Upper lobe of right lung (tissue), 1 donor: Measurements from ENCODE around the gene PLEKHG3. TPM values are rescaled to one million over a fixed set of nuclear protein-coding genes. Genes with fewer than 3 reads are reported as not detected.

Experiments used
- ATAC-seq: fragments of 200-7000 bp; cut with Tn5 transposase; one replicate; pipeline ENCODE4 v1.9.1; 2020; ENCODE audit warnings: mild to moderate bottlenecking, moderate library complexity
- DNase-seq: peaks from one replicate; pipeline ENCODE4 v3.0.0-alpha.2; 2020
- H3K27ac ChIP-seq: fragments of 200-600 bp; one replicate; pipeline ENCODE4 v1.8.0; 2022
- H3K27me3 ChIP-seq: fragments of 200-600 bp; one replicate; pipeline ENCODE4 v1.8.0; 2022; ENCODE audit warnings: mild to moderate bottlenecking
- H3K36me3 ChIP-seq: fragments of 200-600 bp; one replicate; pipeline ENCODE4 v1.8.0; 2022
- H3K4me1 ChIP-seq: fragments of 200-600 bp; one replicate; pipeline ENCODE4 v1.8.0; 2022
- H3K4me3 ChIP-seq: fragments of 200-600 bp; one replicate; pipeline ENCODE4 v1.8.0; 2022; ENCODE audit warnings: mild to moderate bottlenecking
- H3K9me3 ChIP-seq: fragments of 200-600 bp; one replicate; pipeline ENCODE4 v1.8.0; 2022
- intact Hi-C: fragments of 100-400 bp; cut with DNase I; formaldehyde crosslinking; loops from one replicate; pipeline ENCODE4 v1.11.0; 2022
- total RNA-seq: library from RNA; stranded (reverse); fragmentation: NEBNext Ultra II Directional; extraction: Animal tissue kit (Norgen Biotek cat#: 25700); gene quantifications from one replicate; pipeline ENCODE4 v1.2.1, GENCODE V29; 2021
- TF ChIP-seq, protein P1 (sequence below): fragments of 200-600 bp; IDR thresholded peaks from one replicate; pipeline ENCODE4 v1.8.0; 2022; ENCODE audit warnings: antibody characterized with exemption
- donor health status: DM: no; HTN: yes; CAD: no; lungs with severe emphysema.

The PLEKHG3 gene
- total RNA-seq, 1 donor from 2014 or later: 34.5 TPM

DNA sequence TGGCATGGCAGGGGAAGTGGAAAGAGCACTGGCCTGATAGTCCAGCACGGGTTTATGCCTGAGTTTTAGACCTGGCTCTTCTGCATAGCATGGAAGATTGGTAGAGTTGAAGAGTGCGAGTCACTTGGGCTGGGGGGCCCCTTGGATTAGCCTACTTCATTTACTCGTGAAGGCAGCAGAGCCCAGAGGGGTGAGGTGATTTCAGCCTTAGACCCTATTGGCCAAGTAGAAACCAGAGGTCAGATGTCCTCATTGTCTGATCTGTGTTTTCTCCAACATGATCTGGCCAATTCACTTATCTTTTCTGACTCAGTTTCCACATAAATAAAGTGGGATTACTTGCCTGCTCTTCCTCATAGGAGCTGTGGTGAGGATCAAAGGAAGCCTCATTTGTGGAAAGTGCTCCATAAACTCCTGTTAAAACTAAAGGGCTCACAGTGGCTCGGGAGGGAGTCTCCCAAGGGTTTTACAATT, 1.9 kb downstream of the PLEKHG3 start:
- no peaks in the 10 kb centered on the region for H3K36me3 ChIP-seq
- intact Hi-C loops: no loop called here
- TF ChIP-seq, protein P1, sequence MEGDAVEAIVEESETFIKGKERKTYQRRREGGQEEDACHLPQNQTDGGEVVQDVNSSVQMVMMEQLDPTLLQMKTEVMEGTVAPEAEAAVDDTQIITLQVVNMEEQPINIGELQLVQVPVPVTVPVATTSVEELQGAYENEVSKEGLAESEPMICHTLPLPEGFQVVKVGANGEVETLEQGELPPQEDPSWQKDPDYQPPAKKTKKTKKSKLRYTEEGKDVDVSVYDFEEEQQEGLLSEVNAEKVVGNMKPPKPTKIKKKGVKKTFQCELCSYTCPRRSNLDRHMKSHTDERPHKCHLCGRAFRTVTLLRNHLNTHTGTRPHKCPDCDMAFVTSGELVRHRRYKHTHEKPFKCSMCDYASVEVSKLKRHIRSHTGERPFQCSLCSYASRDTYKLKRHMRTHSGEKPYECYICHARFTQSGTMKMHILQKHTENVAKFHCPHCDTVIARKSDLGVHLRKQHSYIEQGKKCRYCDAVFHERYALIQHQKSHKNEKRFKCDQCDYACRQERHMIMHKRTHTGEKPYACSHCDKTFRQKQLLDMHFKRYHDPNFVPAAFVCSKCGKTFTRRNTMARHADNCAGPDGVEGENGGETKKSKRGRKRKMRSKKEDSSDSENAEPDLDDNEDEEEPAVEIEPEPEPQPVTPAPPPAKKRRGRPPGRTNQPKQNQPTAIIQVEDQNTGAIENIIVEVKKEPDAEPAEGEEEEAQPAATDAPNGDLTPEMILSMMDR: no peak
- ATAC-seq (no peak), DNase-seq (no peak)
- peaks cover 54% of the 10 kb centered on the region for H3K4me1 ChIP-seq
- H3K27ac ChIP-seq: peak overlapping the region; percentile 73
- peak overlapping the region; percentile 70 for H3K4me3 ChIP-seq
- H3K27me3 ChIP-seq: no peaks in the 10 kb centered on the region
- no peaks in the 10 kb centered on the region for H3K9me3 ChIP-seq

DNA sequence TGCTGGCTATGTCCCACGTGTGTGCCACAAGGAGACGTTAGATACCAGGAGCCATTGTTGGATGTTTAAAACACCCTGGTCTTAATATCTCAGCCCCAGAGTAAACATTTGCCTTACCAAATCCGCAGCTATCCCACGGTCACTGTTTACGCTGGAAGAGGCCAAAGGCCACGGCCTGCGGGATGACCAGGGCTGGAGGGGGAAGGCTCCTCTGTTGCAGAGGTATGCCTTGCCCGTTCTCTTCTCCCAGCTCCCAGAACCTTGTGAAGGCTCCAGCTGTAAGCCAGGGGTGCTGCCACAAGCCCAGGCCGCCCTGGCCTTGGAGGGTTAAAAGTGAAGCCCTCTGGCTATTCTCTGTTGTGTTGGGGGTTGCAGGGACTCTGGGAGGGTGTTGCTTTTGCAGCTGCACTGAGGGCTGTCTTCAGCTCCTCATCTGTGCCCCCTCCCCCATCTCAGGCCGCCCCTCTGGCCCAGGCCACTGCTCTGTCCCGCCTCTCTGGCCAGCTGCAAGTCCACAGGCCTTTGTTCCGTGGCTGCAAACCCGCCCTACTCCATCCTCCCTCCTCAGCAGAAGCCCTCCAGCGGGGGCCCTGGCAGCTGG, 2.5 kb downstream of the PLEKHG3 start:
- no peak overlapping the region for H3K27ac ChIP-seq
- no peaks in the 10 kb centered on the region for H3K27me3 ChIP-seq
- peaks cover 54% of the 10 kb centered on the region for H3K4me1 ChIP-seq
- no peak for DNase-seq
- TF ChIP-seq, protein P1: no peak
- intact Hi-C loops: no loop called here
- H3K9me3 ChIP-seq: no peaks in the 10 kb centered on the region
- no peaks in the 10 kb centered on the region for H3K36me3 ChIP-seq
- no peak for ATAC-seq
- peak overlapping the region; percentile 0 for H3K4me3 ChIP-seq

DNA sequence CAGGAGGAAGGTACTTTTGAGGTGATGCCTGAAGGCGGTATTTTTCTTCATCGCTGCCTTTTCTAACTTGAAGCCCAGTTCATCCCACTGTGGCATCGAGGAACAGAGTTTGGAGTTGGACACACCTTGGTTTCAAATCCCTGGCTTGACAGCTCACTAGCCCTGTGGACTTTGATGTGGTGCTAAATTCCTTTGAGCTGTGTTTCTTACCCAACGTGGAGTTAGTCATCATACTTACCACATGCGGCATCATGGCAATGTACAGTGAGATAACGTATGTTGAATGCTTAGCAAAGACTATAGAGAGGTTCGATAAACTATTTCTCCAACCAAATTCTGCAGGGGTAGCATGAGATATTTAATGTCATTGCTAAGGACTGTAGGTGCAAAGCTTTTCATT, 3.4 kb downstream of the PLEKHG3 start:
- intact Hi-C loops: no loop called here
- no peak for ATAC-seq
- DNase-seq: no peak
- Histone ChIP-seq H3K36me3 (no peaks in the 10 kb centered on the region), H3K27me3 (no peaks in the 10 kb centered on the region), H3K27ac (peak overlapping the region; percentile 70), H3K9me3 (no peaks in the 10 kb centered on the region), H3K4me1 (peaks cover 54% of the 10 kb centered on the region), H3K4me3 (no peak overlapping the region)
- TF ChIP-seq, protein P1: no peak

DNA sequence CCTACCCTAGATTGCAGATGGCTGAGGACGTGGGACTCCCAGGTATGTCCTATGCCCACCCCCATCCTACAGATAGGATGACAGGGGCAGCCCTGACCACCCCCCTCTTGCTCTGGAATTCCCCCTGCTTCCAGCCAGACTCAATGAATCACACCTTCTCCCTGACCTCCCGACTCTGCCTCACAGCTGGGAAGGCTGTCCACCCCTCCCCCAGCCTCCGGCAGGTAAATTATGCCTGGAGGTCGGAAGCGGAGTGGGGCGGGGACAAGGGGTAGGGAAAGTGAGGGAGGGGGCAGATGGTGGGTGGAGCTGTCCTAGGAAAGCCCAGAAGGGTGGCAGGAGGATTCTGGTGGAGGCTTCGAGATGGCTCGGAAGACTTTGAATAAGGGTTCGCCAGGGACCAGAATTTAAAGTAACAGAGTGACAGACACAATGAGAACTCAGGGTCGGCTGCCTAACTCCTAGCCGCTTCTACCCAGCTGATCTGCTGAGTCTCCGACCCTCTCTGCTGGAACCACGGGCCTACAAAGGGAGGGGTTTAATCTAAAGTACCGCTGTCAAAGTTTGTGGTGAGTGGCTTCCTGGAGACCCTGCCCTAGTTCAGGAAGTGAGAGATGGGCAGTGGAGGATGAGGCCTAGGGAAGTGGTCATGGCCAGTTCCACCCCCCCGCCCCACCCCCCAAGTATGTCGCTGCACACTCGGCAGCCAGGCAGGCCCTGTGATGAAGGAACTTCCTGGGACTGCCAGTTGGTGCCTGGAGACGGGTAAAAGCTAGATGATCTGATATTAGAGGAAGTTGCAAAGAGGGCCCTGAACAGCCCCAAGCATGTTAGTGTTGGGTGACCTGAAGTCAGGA, 4.2 kb downstream of the PLEKHG3 start:
- intact Hi-C loops: no loop called here
- Histone ChIP-seq H3K27ac (peak overlapping the region; percentile 70), H3K27me3 (no peaks in the 10 kb centered on the region), H3K4me3 (peak overlapping the region; percentile 26), H3K4me1 (peaks cover 48% of the 10 kb centered on the region), H3K9me3 (no peaks in the 10 kb centered on the region), H3K36me3 (no peaks in the 10 kb centered on the region)
- DNase-seq: no peak
- peak; percentile 69 for ATAC-seq
- TF ChIP-seq, protein P1: no peak

DNA sequence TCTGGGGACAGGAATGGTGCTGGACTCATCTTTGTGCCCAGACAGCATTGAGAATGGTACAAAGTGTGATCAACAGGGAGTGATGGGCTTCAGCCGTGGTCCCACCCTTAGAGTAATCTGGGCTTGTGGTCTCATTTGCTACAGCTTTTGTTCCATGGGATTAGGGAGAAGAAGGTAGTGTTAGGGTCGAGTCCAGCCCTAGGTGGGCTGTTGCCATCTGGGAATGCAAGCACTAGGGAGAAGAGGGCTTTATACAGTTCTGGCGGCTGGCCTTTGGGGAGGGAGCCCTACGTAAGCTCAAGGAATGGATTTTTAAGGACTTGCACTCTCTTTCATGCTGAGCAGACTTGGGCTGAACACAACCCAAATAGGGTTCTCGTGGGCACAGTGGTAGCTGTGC, 4.9 kb downstream of the PLEKHG3 start:
- no peaks in the 10 kb centered on the region for H3K36me3 ChIP-seq
- H3K4me3 ChIP-seq: no peak overlapping the region
- H3K27ac ChIP-seq: peak overlapping the region; percentile 70

More for the DNA sequence above, 4.9 kb downstream of the PLEKHG3 start:
- intact Hi-C loops: no loop called here
- Histone ChIP-seq H3K4me1 (peaks cover 43% of the 10 kb centered on the region), H3K27me3 (no peaks in the 10 kb centered on the region), H3K9me3 (no peaks in the 10 kb centered on the region)
- DNase-seq: no peak
- TF ChIP-seq, protein P1: no peak
- ATAC-seq: no peak
